DND-41 (cell line): ENCODE measurements around the gene SP9.

ENCODE experiments used
- ATAC-seq: fragments of 200-7000 bp; cut with Tn5 transposase; 3 replicates; pipeline ENCODE4 v1.9.1; 2021; ENCODE audit warnings: low read depth; ENCODE audit not compliant: insufficient read depth
- DNase-seq: peaks from one replicate; pipeline ENCODE4 v3.0.0-alpha.2; 2020
- H2AFZ ChIP-seq: 2 replicates; pipeline ENCODE4 v1.6.0; 2012; ENCODE audit warnings: low read depth, low read length
- H3K27ac ChIP-seq: 2 replicates; pipeline ENCODE4 v1.5.1; 2012; ENCODE audit warnings: low read length, inconsistent platforms
- H3K27me3 ChIP-seq: fragments of 200-600 bp; sonication (generic); 2 replicates; pipeline ENCODE4 v1.6.0; 2012; ENCODE audit warnings: low read length, mild to moderate bottlenecking, inconsistent platforms; ENCODE audit not compliant: insufficient read depth, poor library complexity
- H3K36me3 ChIP-seq: 2 replicates; pipeline ENCODE4 v1.5.1; 2012; ENCODE audit warnings: low read length, inconsistent platforms; ENCODE audit not compliant: insufficient read depth
- H3K4me1 ChIP-seq: 2 replicates; pipeline ENCODE4 v1.5.1; 2012; ENCODE audit warnings: mild to moderate bottlenecking, low read length; ENCODE audit not compliant: insufficient read depth
- H3K4me2 ChIP-seq: 2 replicates; pipeline ENCODE4 v1.6.0; 2012; ENCODE audit warnings: mild to moderate bottlenecking, moderate library complexity, low read length, inconsistent platforms; ENCODE audit not compliant: insufficient read depth
- H3K4me3 ChIP-seq, 2 experiments: fragments of 200-600 bp in 1 of 2; shearing (Covaris generic) in 1 of 2; 2 replicates each; pipeline ENCODE4 v1.5.1; 2012 to 2016; ENCODE audit warnings: inconsistent platforms in 2 of 2, low read length in 2 of 2, mild to moderate bottlenecking in 2 of 2, low read depth in 1 of 2, moderate library complexity in 1 of 2
- H3K79me2 ChIP-seq: 2 replicates; pipeline ENCODE4 v1.6.0; 2012; ENCODE audit warnings: low read length, inconsistent platforms; ENCODE audit not compliant: insufficient read depth
- H3K9ac ChIP-seq: 2 replicates; pipeline ENCODE4 v1.6.0; 2012; ENCODE audit warnings: low read depth, mild to moderate bottlenecking, inconsistent platforms, low read length, moderate library complexity
- H3K9me3 ChIP-seq: 2 replicates; pipeline ENCODE4 v1.5.1; 2012; ENCODE audit warnings: low read length, moderate library complexity, mild to moderate bottlenecking, inconsistent platforms; ENCODE audit not compliant: insufficient read depth, severe bottlenecking
- H4K20me1 ChIP-seq: 2 replicates; pipeline ENCODE4 v1.6.0; 2012; ENCODE audit warnings: low read length; ENCODE audit not compliant: insufficient read depth
- CTCF ChIP-seq: IDR thresholded peaks from 2 replicates; pipeline ENCODE4 v1.5.1; 2012; ENCODE audit warnings: borderline replicate concordance, low read length, moderate library complexity, mild to moderate bottlenecking; ENCODE audit not compliant: poor library complexity, severe bottlenecking; ENCODE audit errors: extremely low read depth
- EZH2 ChIP-seq: IDR thresholded peaks from 3 replicates; pipeline ENCODE4 v1.6.1; 2012; ENCODE audit warnings: borderline replicate concordance, low read depth, mild to moderate bottlenecking, moderate library complexity, low read length, inconsistent platforms; ENCODE audit not compliant: severe bottlenecking

Gene SP9

DNA sequence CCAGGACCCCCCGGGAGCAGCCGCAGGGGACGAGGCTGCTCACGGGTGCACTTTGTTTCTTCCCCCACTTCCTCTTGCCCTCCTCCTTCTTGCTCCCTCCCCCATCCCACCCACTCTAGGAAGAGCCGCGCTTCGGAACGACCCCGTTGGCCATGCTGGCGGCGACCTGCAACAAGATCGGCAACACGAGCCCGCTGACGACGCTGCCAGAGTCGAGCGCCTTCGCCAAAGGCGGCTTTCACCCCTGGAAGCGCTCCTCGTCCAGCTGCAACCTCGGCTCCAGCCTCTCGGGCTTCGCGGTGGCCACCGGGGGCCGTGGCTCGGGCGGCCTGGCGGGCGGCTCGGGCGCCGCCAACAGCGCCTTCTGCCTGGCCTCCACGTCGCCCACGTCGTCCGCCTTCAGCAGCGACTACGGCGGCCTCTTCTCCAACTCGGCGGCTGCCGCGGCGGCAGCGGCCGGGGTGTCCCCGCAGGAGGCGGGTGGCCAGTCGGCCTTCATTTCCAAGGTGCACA is 1.3 kb downstream of the SP9 start:
- Histone ChIP-seq H4K20me1 (no peaks in the 10 kb centered on the region; the same call in 1 of the 2 replicates), H2AFZ (no peak overlapping the region), H3K9ac (no peak overlapping the region), H3K27me3 (peaks cover 4% of the 10 kb centered on the region), H3K36me3 (no peaks in the 10 kb centered on the region), H3K4me3 (no peak overlapping the region), H3K9me3 (no peaks in the 10 kb centered on the region), H3K4me2 (no peak overlapping the region; the same call in 1 of the 2 replicates), H3K27ac (no peak overlapping the region), H3K4me1 (peaks cover 13% of the 10 kb centered on the region; the same call in 1 of the 2 replicates), H3K79me2 (no peaks in the 10 kb centered on the region)
- ATAC-seq (no peak), DNase-seq (no peak)
- TF ChIP-seq EZH2: no peak
- no peak for TF ChIP-seq CTCF

- H3K79me2 ChIP-seq: no peaks in the 10 kb centered on the region
- no peaks in the 10 kb centered on the region; the same call in 1 of the 2 replicates for H4K20me1 ChIP-seq
- peaks cover 16% of the 10 kb centered on the region for H3K4me1 ChIP-seq
- peaks cover 2% of the 10 kb centered on the region for H3K27me3 ChIP-seq
- peak overlapping the region in 1 of 2 experiments; percentile 56; a peak in 3 of 4 replicates for H3K4me3 ChIP-seq
- no peaks in the 10 kb centered on the region for H3K9me3 ChIP-seq
- no peak overlapping the region for H3K27ac ChIP-seq
- TF ChIP-seq EZH2: no peak
- H3K36me3 ChIP-seq: no peaks in the 10 kb centered on the region
- H3K4me2 ChIP-seq: peak overlapping the region; percentile 88
- H3K9ac ChIP-seq: peak overlapping the region; percentile 56; the same call in 1 of the 2 replicates
- H2AFZ ChIP-seq: peak overlapping the region; percentile 59
- DNase-seq (peak; percentile 44), ATAC-seq (peak; percentile 70)
Observed at GRCh38 chr2:174336501-174337336, 2.0 kb downstream of the SP9 start.

GRCh38 chr2:174337337-174338146 is 2.8 kb downstream of the SP9 start:
- Histone ChIP-seq H3K4me3 (peak overlapping the region; percentile 18 to 56; a peak in 3 of 4 replicates), H3K36me3 (no peaks in the 10 kb centered on the region), H3K4me1 (peaks cover 19% of the 10 kb centered on the region), H4K20me1 (no peaks in the 10 kb centered on the region; the same call in 1 of the 2 replicates), H3K79me2 (no peaks in the 10 kb centered on the region), H3K9ac (peak overlapping the region; percentile 56), H2AFZ (peak overlapping the region; percentile 76), H3K4me2 (peak overlapping the region; percentile 88), H3K9me3 (no peaks in the 10 kb centered on the region), H3K27ac (no peak overlapping the region), H3K27me3 (no peaks in the 10 kb centered on the region)
- DNase-seq (peak; percentile 50), ATAC-seq (peak; percentile 60)
- TF ChIP-seq EZH2: peak; percentile 27
- no peak for TF ChIP-seq CTCF
